Stimulated activated CD8-positive, alpha-beta memory T cell treated with anti-CD3 and anti-CD28 coated beads, Interleukin-7, amount 100 ng/mL, for 24 hours (primary cell): ENCODE measurements around the gene RNASEH2A.
A peak's percentile ranks its signal among the peaks of the same experiment; 100 is the strongest.
"Not testable (repeated sequence)": the region's sequence is repeated elsewhere in the genome, so short reads cannot be mapped to it uniquely, and the experiment has no call there.

Source experiments
- DNase-seq: peaks from one replicate; pipeline ENCODE4 v3.0.0-alpha.2; 2020; ENCODE audit warnings: low read depth

The RNASEH2A gene

DNA sequence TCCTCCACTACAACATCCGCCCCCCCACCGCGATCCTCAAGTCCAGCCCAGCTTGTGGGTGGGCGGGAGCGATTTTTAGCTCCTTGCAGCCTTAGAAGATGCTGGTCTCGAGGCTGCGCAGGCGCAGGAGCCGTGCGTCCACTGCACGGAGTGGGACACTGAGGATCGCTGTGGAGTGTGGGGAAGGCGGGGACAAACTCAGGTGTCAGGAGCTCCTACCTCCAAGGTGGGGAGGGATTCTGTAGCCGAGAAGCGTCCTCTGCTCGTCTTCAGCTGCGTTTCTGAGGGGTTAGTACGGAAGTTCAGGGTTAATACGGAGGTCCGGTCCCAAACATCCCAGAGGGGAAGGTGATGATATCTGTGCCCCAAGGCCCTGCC is 28.2 kb downstream of the RNASEH2A start, which contains the start of gene RTBDN:
Gene RTBDN (minus strand): TSS at position 14 of the 378 bp plus-strand sequence. CDS start 4,600 bp downstream, outside the sequence.
- no peak for DNase-seq

DNA sequence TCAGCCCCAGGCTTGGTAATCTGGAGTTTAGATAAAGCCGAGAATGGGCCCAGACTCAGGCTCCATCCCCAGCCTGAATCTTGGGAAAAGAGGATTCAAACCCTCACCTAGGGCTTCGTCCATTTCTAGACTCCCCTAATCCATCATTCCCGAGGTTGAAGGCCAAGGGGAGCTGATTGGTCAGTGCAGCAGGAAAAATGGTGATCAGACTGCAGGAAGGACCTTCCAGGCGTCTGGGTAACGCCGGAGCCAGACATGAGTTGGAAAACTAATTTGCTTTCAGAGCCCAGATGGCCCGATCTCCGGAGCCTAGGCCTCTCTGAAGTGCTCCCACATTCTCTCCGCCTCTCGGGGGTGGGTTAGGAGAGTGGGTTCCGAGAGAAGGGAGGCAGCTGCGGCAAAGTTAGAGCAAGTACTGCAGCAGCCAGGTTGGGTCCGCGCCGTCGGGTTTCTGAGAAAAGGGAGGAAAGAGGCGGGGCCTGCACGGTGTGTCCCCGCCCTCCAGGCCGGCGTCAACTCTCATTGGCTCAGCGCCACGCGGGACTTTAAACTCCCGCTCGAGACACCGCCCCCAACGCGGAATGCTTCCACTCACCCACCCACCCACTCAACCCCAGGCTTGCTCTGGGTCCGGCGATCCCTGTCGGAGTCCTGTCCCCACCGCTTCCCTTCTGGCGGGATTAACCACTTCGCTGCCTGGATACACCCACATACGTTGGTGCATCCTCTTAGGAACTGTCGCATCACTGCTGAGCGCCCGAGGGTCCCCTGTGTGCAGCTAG is 28.8 kb downstream of the RNASEH2A start:
- no peak for DNase-seq

GRCh38 chr19:12836529-12836863 is 30.1 kb downstream of the RNASEH2A start:
- no peak for DNase-seq

DNA sequence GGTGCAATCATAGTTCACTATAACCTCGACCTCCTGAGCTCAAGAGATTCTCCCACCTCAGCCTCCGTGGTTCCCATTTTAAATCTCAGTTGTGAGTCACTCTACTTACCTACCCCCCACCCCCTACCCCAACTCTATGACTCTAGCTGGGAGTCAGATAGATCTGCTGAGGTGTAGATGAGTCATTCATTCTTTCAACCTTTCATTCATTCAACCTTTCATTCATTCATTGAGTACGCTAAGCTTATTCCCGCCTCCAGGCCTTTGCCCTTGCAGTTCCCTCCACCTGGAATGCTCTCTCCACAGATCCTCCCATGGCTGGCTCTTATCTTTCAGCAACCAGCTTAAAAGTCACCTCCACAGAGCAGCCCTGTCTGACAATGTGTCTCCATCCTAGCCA is 30.8 kb downstream of the RNASEH2A start:
- no peak for DNase-seq

DNA sequence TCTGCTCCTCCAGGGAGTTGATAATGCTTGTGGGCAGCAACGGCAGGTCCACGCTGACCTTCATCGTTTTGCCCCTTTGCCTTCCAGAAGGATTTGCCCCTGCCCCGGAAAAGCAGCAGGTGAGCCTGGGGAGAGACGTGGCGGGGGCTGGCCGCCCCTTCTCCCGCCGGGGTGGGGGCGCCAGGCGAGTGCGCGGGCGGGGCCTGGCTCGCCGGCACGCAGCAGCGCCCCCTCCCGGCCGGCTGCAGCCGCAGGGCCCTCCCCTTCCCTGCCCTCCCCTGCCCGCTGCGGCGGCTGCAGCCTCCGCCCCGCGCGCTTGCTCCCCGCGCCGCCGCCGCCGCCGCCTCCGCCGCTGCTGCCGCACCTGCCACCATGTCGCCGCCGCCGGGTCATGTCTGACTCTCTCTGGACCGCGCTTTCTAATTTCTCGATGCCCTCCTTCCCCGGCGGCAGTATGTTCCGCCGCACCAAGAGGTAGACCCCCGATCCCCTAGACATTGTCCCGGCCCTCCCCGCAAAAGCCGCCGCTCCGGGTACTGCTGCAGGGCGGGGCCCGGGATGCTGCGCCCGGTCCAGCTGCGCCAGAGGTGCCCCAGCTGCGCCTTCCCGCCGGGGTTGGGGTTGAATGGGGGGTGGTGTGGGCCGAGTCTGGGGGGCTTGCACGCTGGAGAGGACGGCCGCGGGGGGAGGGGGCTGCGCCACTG is 31.9 kb downstream of the RNASEH2A start, which contains the start of gene MAST1:
Gene MAST1 (plus strand): TSS at position 334 of the 704 bp plus-strand sequence. CDS start 58 bp downstream, at position 392.
- DNase-seq = no peak

- DNase-seq = no peak
These were observed 32.7 kb downstream of the RNASEH2A start for GRCh38 chr19:12838886-12839756.

DNA sequence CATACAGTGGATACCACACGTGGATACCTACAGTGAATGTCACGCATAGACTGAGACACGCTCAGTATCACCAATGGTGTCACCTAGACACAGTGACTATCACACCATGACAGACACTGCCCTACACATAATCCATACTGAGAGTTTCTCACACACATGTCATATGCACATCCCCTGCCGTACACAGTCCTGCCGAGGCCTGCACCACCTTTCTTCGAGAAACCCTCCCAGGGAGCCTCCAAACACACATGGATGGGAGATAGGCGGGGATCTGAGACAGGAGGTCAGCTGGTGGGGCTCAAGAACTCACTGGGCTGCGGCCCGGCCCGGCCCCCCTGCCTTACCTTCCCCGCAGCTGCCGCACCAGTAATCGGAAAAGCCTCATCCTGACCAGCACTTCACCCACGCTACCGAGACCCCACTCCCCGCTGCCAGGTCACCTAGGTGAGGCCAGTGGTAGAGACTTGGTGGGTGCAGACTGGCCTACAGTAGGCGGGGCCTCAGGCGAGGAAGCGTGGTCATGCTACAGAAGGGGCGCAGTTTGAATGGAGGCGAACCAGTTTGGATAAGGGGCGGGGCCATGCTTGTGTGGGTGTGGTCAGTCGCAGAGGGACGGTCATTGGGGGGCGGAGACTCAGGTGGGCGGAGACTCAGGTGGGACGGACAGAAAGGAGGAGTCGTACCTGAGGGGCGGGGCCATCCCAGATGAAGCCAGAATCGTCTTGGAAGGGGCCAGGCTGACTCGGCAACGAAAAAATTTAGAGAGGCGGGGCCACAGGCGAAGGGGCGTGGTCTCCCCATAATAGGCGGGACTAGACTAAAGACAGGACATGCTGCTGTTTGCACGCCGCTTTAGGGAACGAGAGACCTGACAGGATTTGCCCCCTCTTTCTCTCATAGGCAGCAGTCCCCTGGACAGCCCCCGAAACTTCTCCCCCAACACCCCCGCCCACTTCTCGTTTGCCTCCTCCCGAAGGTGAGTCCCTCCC is 34.0 kb downstream of the RNASEH2A start:
- no peak for DNase-seq

DNA sequence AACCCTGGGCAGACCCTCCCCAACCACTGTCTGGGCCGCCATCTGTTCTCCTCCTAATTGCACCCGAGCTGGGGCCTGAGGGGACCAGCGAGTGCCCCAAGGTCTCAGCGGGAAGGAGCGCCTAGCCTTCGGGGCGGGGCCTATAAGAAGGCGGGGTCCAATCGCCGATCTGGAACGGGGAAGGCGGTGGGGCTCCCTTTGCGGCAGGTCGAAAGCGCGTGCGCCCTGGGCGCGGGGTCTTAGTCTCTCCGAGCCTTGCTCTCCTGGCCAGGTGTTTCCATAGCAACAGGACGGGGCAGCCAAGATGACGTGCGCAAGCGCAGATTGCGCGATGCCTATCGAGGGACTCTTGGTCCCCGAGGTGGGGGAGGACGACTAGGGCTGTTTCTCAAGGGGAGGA is 34.7 kb downstream of the RNASEH2A start:
- no peak for DNase-seq

GRCh38 chr19:12842511-12842910 is 36.1 kb downstream of the RNASEH2A start:
- no peak for DNase-seq

DNA sequence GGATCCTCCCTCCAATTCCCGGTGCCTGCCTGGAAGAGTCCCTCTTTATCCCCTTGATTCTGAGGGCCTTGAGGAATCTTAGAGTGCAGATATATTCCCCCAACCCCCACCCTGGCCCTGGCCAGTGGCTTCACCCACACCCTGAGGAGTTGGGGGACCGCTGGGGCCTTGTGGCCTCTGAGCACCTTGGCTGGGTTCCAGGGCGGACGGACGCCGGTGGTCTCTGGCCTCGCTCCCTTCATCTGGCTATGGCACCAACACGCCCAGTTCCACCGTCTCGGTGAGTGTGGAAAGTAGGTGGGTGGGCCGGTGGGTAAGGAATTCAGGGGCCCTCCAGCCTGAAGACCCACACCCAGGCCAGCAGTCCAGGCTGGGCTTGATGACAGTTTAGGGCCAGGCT is 36.9 kb downstream of the RNASEH2A start:
- no peak for DNase-seq

DNA sequence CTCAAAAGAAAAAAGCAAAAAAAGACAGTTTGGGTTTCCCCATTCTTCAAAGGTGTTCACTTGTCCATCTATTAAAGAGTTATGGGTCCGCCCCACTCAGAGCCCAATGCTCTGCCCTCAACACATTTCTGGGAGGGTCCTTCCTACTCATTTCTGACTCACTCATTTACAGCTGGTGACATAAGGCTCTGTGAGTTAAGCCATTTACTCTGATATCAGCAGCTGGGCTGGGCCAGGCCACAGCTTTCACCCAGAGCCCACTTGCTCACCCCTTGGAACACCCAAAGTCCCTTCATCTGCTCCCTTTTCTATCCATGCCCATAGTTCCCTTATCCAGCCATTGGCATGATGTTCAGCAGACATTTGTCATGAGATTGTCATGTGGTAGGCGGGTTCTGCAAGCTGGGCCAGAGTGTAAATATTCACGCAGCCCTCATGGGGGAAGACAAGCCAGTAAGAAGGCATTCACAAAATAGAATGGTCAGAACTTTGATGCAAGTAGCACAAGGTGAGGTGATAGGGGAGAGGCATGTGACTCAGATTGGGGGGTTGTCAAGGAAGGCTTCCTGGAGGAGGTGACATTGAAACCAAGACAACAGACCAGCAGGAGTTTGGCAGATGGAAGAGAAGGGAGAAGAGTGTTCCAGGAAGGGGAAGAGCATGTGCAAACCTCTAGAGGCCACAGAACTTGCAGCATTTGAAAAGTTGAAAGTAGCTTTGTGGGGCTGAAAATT is 37.8 kb downstream of the RNASEH2A start:
- no peak for DNase-seq

DNA sequence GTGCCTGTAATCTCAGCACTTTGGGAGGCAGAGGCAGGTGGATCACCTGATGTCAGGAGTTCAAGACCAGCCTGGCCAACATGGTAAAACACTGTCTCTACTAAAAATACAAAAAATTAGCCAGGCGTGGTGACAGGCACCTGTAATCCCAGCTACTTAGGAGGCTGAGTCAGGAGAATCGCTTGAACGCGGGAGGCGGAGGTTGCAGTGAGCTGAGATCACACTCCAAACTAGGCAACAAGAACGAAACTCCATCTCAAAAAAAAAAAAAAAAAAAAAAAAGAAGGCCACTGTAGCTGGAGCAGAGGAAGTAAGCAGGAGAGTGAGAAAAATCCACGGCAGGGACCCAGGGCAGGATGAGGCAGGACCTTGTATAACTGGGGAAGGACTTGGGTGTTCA is 40.2 kb downstream of the RNASEH2A start:
- DNase-seq = not testable (repeated sequence)

DNA sequence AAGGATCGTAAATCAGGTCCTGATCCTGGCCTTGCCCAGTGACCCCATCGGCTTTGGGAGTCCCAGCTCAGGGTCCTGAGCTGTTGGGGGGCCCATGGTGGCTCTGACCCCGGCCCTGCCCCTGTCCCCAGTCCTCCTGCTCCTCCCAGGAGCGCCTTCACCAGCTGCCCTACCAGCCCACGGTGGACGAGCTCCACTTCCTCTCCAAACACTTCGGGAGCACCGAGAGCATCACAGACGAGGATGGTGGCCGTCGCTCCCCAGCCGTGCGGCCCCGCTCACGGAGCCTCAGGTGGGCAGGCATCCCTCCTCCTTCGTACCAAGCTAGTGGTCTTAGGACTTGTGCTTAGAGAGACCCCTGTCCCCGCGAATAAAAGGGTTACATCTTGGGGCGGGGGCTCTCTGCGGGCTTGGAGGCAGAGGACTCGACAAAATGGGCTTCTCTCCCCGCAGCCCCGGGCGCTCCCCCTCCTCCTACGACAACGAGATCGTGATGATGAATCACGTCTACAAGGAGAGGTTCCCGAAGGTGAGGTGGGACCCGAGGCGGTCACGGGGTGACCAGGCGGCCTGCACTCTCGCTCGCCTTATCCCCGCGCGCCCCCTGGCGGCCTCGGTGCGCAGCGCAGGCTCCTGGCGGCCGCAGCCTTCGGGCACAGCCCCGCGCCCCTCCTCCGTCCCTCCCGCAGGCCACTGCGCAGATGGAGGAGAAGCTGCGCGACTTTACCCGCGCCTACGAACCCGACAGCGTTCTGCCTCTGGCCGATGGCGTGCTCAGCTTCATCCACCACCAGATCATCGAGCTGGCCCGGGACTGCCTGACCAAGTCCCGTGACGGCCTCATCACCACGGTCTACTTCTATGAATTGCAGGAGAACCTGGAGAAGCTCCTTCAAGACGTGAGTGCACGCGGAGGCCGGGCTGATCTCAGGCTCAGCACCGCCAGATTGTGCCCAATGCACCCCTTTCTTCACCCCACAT is 41.1 kb downstream of the RNASEH2A start:
- DNase-seq = peak; percentile 75

- no peak for DNase-seq
These were observed 50.3 kb downstream of the RNASEH2A start for GRCh38 chr19:12856653-12857052.

DNA sequence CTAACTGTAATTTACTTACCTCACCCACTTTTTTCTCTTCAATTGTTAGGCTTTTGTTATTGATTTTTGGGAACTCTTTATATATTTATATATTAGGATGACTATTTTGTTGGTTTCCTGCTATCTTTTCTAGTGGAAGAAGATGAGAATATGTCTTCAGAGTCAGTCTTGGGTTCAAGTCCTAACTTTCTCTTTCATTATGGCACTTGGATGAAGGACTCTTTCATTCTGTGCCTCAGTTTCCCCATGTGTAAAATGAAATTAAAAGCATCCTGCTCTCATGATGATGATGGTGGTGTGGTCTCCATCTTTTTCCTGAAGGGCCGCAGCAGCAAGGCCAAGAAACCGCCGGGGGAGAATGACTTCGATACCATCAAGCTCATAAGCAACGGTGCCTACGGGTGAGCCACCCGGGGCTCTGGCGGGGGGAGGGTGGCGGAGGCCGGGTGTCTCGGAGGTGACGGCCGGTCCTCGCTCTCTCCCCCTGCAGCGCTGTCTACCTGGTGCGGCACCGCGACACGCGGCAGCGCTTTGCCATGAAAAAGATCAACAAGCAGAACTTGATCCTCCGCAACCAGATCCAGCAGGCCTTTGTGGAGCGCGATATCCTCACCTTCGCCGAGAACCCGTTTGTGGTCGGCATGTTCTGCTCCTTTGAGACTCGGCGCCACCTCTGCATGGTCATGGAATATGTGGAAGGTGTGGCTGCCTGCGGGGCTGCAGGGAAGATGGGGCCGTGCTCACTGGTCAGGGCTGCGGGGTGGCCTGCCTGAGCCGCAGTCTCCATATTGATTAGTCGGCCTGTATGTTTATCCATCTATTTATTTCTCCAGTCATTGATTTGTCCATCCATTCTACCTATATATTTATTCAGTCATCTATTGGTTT is 51.9 kb downstream of the RNASEH2A start:
- no peak for DNase-seq

GRCh38 chr19:12859546-12859945 is 53.2 kb downstream of the RNASEH2A start:
- no peak for DNase-seq
